H1 (cell line): ENCODE results near the gene MUS81. TPM values are rescaled to one million over a fixed set of nuclear protein-coding genes. Genes with fewer than 3 reads are reported as not detected.
A peak's percentile ranks its signal among the peaks of the same experiment; 100 is the strongest.

Source experiments
- CTCF ChIA-PET: fragments of 300-600 bp; sonication (Branson Sonifier 250); formaldehyde crosslinking; loops from one replicate; lab custom pipeline; 2021; ENCODE audit not compliant: partially characterized antibody; lab: Charles Lee
- POLR2A ChIA-PET: fragments of 300-600 bp; sonication (Branson Sonifier 250); formaldehyde crosslinking; loops from one replicate; lab custom pipeline; 2021; ENCODE audit warnings: inconsistent platforms; ENCODE audit not compliant: partially characterized antibody; lab: Charles Lee
- DNase-seq, 2 experiments: peaks; one replicate each; pipeline versions ENCODE4 v3.0.0 to v3.0.0-alpha.2; 2010 to 2022; ENCODE audit warnings: low spot score in 2 of 2, low read depth in 1 of 2, mixed read lengths in 1 of 2
- FAIRE-seq: peaks from 2 replicates; lab custom pipeline; 2011; peaks lifted over from hg19 to GRCh38; lab: Jason Lieb, UNC
- H2AFZ ChIP-seq: 2 replicates; pipeline ENCODE4 v1.8.1; 2012; ENCODE audit warnings: low read length, inconsistent platforms
- H2AK5ac ChIP-seq: 2 replicates; pipeline ENCODE4 v1.6.1; 2013; ENCODE audit warnings: low read depth, low read length
- H2BK120ac ChIP-seq: replicated peaks from 2 replicates; pipeline ENCODE3; 2013; ENCODE audit warnings: low read depth, low read length, inconsistent platforms
- H2BK12ac ChIP-seq: 2 replicates; pipeline ENCODE4 v1.6.1; 2013; ENCODE audit warnings: low read depth, low read length
- H2BK15ac ChIP-seq: 2 replicates; pipeline ENCODE4 v1.6.1; 2013; ENCODE audit warnings: low read length
- H2BK20ac ChIP-seq: 2 replicates; pipeline ENCODE4 v1.6.1; 2013; ENCODE audit warnings: low read length
- H2BK5ac ChIP-seq: 2 replicates; pipeline ENCODE4 v1.6.1; 2013; ENCODE audit warnings: low read depth, low read length
- H3K14ac ChIP-seq: 2 replicates; pipeline ENCODE4 v1.6.1; 2013; ENCODE audit warnings: inconsistent platforms; ENCODE audit not compliant: insufficient read length
- H3K18ac ChIP-seq: 2 replicates; pipeline ENCODE4 v1.6.1; 2013; ENCODE audit warnings: low read length; ENCODE audit errors: extremely low read depth
- H3K23ac ChIP-seq: 2 replicates; pipeline ENCODE4 v1.6.1; 2013; ENCODE audit warnings: inconsistent platforms; ENCODE audit not compliant: insufficient read length
- H3K23me2 ChIP-seq: 2 replicates; pipeline ENCODE4 v1.6.1; 2013; ENCODE audit warnings: low read depth, low read length
- H3K27ac ChIP-seq: 2 replicates; pipeline ENCODE4 v1.6.1; 2011; ENCODE audit warnings: low read depth, low read length, inconsistent platforms
- H3K27me3 ChIP-seq, 4 experiments: replicated peaks in 1 of 4; 1 replicate in 1 of 4; 2 replicates in 3 of 4; pipeline versions ENCODE4 v1.6.1 to v1.8.1; 2011 to 2013; ENCODE audit warnings: low read length in 3 of 4, mild to moderate bottlenecking in 3 of 4, inconsistent platforms in 2 of 4, mixed read lengths in 2 of 4, moderate library complexity in 1 of 4; ENCODE audit not compliant: control insufficient read depth in 3 of 4, insufficient read depth in 3 of 4; ENCODE audit errors: extremely low read depth in 1 of 4
- H3K36me3 ChIP-seq, 4 experiments: 2 replicates each; pipeline versions ENCODE4 v1.6.1 to v1.8.1; 2011 to 2013; ENCODE audit warnings: mild to moderate bottlenecking in 4 of 4, low read length in 3 of 4, moderate library complexity in 2 of 4, control low read depth in 1 of 4, inconsistent platforms in 1 of 4; ENCODE audit not compliant: insufficient read depth in 4 of 4, control insufficient read depth in 2 of 4
- H3K4ac ChIP-seq: replicated peaks from 2 replicates; pipeline ENCODE3; 2013; ENCODE audit warnings: low read length, low read depth, mixed read lengths, inconsistent platforms; ENCODE audit not compliant: insufficient read length
- H3K4me1 ChIP-seq, 4 experiments: replicated peaks in 1 of 4; 1 replicate in 1 of 4; 2 replicates in 3 of 4; pipeline versions ENCODE4 v1.6.1 to v1.8.1; 2011 to 2013; ENCODE audit warnings: low read length in 3 of 4, inconsistent platforms in 2 of 4, mixed read lengths in 1 of 4; ENCODE audit not compliant: insufficient read depth in 4 of 4, control insufficient read depth in 3 of 4
- H3K4me2 ChIP-seq, 2 experiments: 2 replicates each; pipeline versions ENCODE4 v1.6.1 to v1.8.1; 2011 to 2013; ENCODE audit warnings: low read depth in 2 of 2, low read length in 2 of 2, control low read depth in 1 of 2, inconsistent platforms in 1 of 2, mild to moderate bottlenecking in 1 of 2; ENCODE audit not compliant: insufficient read depth in 1 of 2
- H3K4me3 ChIP-seq, 4 experiments: fragments of 200-600, 300-600 bp in 1 of 4; sonication (generic), shearing (Covaris generic), sonication (Bioruptor Twin) in 1 of 4; 2 replicates each; pipeline versions ENCODE4 v1.5.1 to v1.8.1; 2011 to 2016; ENCODE audit warnings: low read length in 4 of 4, low read depth in 3 of 4, control low read depth in 2 of 4, inconsistent platforms in 2 of 4, mild to moderate bottlenecking in 2 of 4, mixed read lengths in 1 of 4, moderate library complexity in 1 of 4; ENCODE audit not compliant: insufficient read depth in 2 of 4; ENCODE audit errors: extremely low read depth in 1 of 4
- H3K56ac ChIP-seq: replicated peaks from 2 replicates; pipeline ENCODE3; 2013; ENCODE audit warnings: low read depth, mild to moderate bottlenecking, mixed read lengths, low read length, inconsistent platforms; ENCODE audit not compliant: insufficient read length
- H3K79me1 ChIP-seq: 2 replicates; pipeline ENCODE4 v1.6.1; 2013; ENCODE audit warnings: low read depth, low read length, control low read depth
- H3K79me2 ChIP-seq, 2 experiments: 2 replicates each; pipeline versions ENCODE4 v1.6.1 to v1.8.1; 2012 to 2013; ENCODE audit warnings: low read length in 2 of 2, mild to moderate bottlenecking in 2 of 2, inconsistent platforms in 1 of 2; ENCODE audit not compliant: insufficient read depth in 2 of 2, control insufficient read depth in 1 of 2
- H3K9ac ChIP-seq, 4 experiments: replicated peaks in 1 of 4; 1 replicate in 1 of 4; 2 replicates in 3 of 4; pipeline versions ENCODE4 v1.6.1 to v1.8.1; 2011 to 2013; ENCODE audit warnings: low read depth in 3 of 4, low read length in 3 of 4, control low read depth in 2 of 4, mild to moderate bottlenecking in 2 of 4, moderate library complexity in 2 of 4, inconsistent platforms in 1 of 4; ENCODE audit errors: extremely low read depth in 1 of 4
- H3K9me3 ChIP-seq, 2 experiments: 2 replicates each; pipeline versions ENCODE4 v1.6.1 to v1.8.1; 2012 to 2013; ENCODE audit warnings: mild to moderate bottlenecking in 2 of 2, moderate library complexity in 2 of 2, control low read depth in 1 of 2, inconsistent platforms in 1 of 2, low read depth in 1 of 2, low read length in 1 of 2, mixed read lengths in 1 of 2; ENCODE audit not compliant: insufficient read depth in 2 of 2
- H4K20me1 ChIP-seq, 2 experiments: replicated peaks in 1 of 2; 2 replicates each; pipeline versions ENCODE3 to v1.8.1; 2011 to 2013; ENCODE audit warnings: inconsistent platforms in 2 of 2, low read length in 2 of 2, mild to moderate bottlenecking in 1 of 2; ENCODE audit not compliant: insufficient read depth in 2 of 2, control insufficient read depth in 1 of 2
- H4K5ac ChIP-seq: 2 replicates; pipeline ENCODE4 v1.6.1; 2013; ENCODE audit warnings: low read length, low read depth, mixed read lengths, inconsistent platforms; ENCODE audit not compliant: insufficient read length
- H4K8ac ChIP-seq: 2 replicates; pipeline ENCODE4 v1.8.0; 2013; ENCODE audit warnings: mild to moderate bottlenecking, moderate library complexity, low read length, inconsistent platforms; ENCODE audit not compliant: insufficient read depth; ENCODE audit errors: extremely low read depth
- H4K91ac ChIP-seq: replicated peaks from 2 replicates; pipeline ENCODE3; 2013; ENCODE audit warnings: low read length, mixed read lengths, inconsistent platforms; ENCODE audit not compliant: insufficient read length
- ATF3 ChIP-seq: IDR thresholded peaks from 2 replicates; pipeline ENCODE4 v1.6.1; 2011; ENCODE audit warnings: low read depth, mild to moderate bottlenecking, low read length; ENCODE audit not compliant: insufficient read depth
- GTF2F1 ChIP-seq: IDR thresholded peaks from 2 replicates; pipeline ENCODE4 v1.6.1; 2012; ENCODE audit warnings: low read depth, low read length, improper control_type of control experiment, borderline replicate concordance
- RBBP5 ChIP-seq: IDR thresholded peaks from 2 replicates; pipeline ENCODE4 v1.7.1; 2012; ENCODE audit warnings: low read depth, mild to moderate bottlenecking, inconsistent platforms, low read length, moderate library complexity, borderline replicate concordance
- SP1 ChIP-seq: IDR thresholded peaks from 2 replicates; pipeline ENCODE4 v1.6.1; 2011; ENCODE audit warnings: low read depth, low read length
- SRF ChIP-seq: IDR thresholded peaks from 2 replicates; pipeline ENCODE4 v1.6.1; 2011; ENCODE audit warnings: mild to moderate bottlenecking, low read depth, low read length, moderate library complexity
- TAF1 ChIP-seq: IDR thresholded peaks from 2 replicates; pipeline ENCODE4 v1.6.1; 2011; ENCODE audit warnings: mild to moderate bottlenecking, low read depth, low read length
- TAF7 ChIP-seq: optimal IDR thresholded peaks from 2 replicates; pipeline ENCODE3; 2011; ENCODE audit warnings: low read depth, mild to moderate bottlenecking, inconsistent platforms, low read length, moderate library complexity, borderline replicate concordance
- USF2 ChIP-seq: IDR thresholded peaks from 2 replicates; pipeline ENCODE4 v1.6.1; 2011; ENCODE audit warnings: low read length, improper control_type of control experiment
- WGBS, 2 experiments: shearing (Covaris generic) in 1 of 2; methylation state at CpG; one replicate each; pipeline versions ENCODE4 v1.1.6 to v1.1.7; 2013 to 2015; ENCODE audit warnings: low lambda C conversion rate in 2 of 2, mixed read lengths in 2 of 2, inconsistent platforms in 1 of 2, low coverage in 1 of 2, missing lambda C conversion rate in 1 of 2; ENCODE audit not compliant: insufficient replicate concordance in 2 of 2, insufficient coverage in 1 of 2, insufficient read length in 1 of 2; ENCODE audit errors: extremely low coverage in 1 of 2, missing lambda C conversion rate in 1 of 2; 5-methylcytosine and 5-hydroxymethylcytosine counted together
- polyA plus RNA-seq, 7 experiments: library from polyadenylated mRNA; depleted of rRNA in 3 of 7; stranded (reverse) in 5 of 7; unstranded in 2 of 7; fragments of >200 nt in 5 of 7; fragments of 200-250 nt in 2 of 7; gene quantifications; 1 replicate in 5 of 7; 2 replicates in 1 of 7; 4 replicates in 1 of 7; pipeline versions ENCODE4 v1.2.1 to v1.2.3, GENCODE V29; 2011 to 2013; ENCODE audit warnings: missing spikeins in 2 of 7, mixed read lengths in 2 of 7
- total RNA-seq: library from RNA; stranded (reverse); fragmentation: NEBNext Ultra II Directional; extraction: Animal tissue kit (Norgen Biotek cat#: 25700); gene quantifications from 2 replicates; pipeline ENCODE4 v1.2.1, GENCODE V29; 2021

The MUS81 gene
- total and polyA plus RNA-seq, 2 of the 8 experiments (the other 6 are each of a cell fraction or from before 2014, with no cell fraction given), result 30.2 to 31.5 TPM

GRCh38 chr11:65891219-65892136, 31.2 kb downstream of the MUS81 start:
- peaks cover 0 to 14% (median 8%) of the 10 kb centered on the region in 4 experiments; a peak in 6 of 7 replicates for H3K27me3 ChIP-seq
- peaks cover 0 to 2% (median under 1%) of the 10 kb centered on the region in 4 experiments; a peak in 3 of 8 replicates for H3K36me3 ChIP-seq
- peak overlapping the region; percentile 22; the same call in 1 of the 2 replicates for H4K8ac ChIP-seq
- CTCF ChIA-PET, result interaction anchor here (0.6 to 19.6 kb wide), 37 partner anchors 8 to 535 kb away, joined by 3 to 283 read pairs (median 5); partner anchors contain the start of genes AP5B1, C11orf68, CFL1 and EFEMP2
- H3K23ac ChIP-seq, result no peak overlapping the region
- peaks cover 0 to 4% of the 10 kb centered on the region in 2 experiments; a peak in 1 of 4 replicates for H3K79me2 ChIP-seq
- H2BK5ac ChIP-seq, result no peak overlapping the region
- no peak overlapping the region for H3K4ac ChIP-seq
- no peak overlapping the region for H4K5ac ChIP-seq
- peak overlapping the region; percentile 74 to 82 (median 78) for H3K4me3 ChIP-seq
- H3K4me1 ChIP-seq, result peaks cover 0 to 30% (median 12%) of the 10 kb centered on the region in 4 experiments; a peak in 5 of 7 replicates
- no peak for FAIRE-seq
- no peak overlapping the region for H3K14ac ChIP-seq
- peak overlapping the region; percentile 32 for H3K56ac ChIP-seq
- peak overlapping the region; percentile 50; the same call in 1 of the 2 replicates for H2BK12ac ChIP-seq
- H4K91ac ChIP-seq, result no peak overlapping the region
- H2BK15ac ChIP-seq, result no peak overlapping the region
- no peak overlapping the region; the same call in 1 of the 2 replicates for H3K27ac ChIP-seq
- POLR2A ChIA-PET, result interaction anchor here (0.7 to 39.7 kb wide), 18 partner anchors 9 to 398 kb away, joined by 3 to 1071 read pairs (median 4); partner anchors contain the start of genes C11orf68, CFL1, CST6 and EFEMP2
- H3K9ac ChIP-seq, result peak overlapping the region; percentile 39 to 79 (median 70); a peak in 6 of 7 replicates
- H2BK120ac ChIP-seq, result no peak overlapping the region
- no peaks in the 10 kb centered on the region for H3K9me3 ChIP-seq
- H3K4me2 ChIP-seq, result peak overlapping the region; percentile 94 to 97
- peaks cover 2 to 4% of the 10 kb centered on the region in 2 experiments for H4K20me1 ChIP-seq
- no peak overlapping the region for H2BK20ac ChIP-seq
- 7% methylated on average over 47 of the region's 57 CpGs; no CpG with 5 or more reads in 1 of the 2 experiments for WGBS, 2 experiments
- no peak overlapping the region for H2AK5ac ChIP-seq
- no peak overlapping the region for H2AFZ ChIP-seq
- H3K18ac ChIP-seq, result peak overlapping the region; percentile 71
- peak in 1 of 2 experiments; percentile 72 for DNase-seq
- H3K79me1 ChIP-seq, result no peaks in the 10 kb centered on the region
- peaks cover 25% of the 10 kb centered on the region for H3K23me2 ChIP-seq
- TF ChIP-seq RBBP5 (no peak), TAF7 (peak; percentile 40), ATF3 (no peak), SP1 (no peak), USF2 (no peak), TAF1 (peak; percentile 16; the same call in 1 of the 2 replicates), GTF2F1 (no peak), SRF (no peak)
